Measurements from ENCODE around the gene CD27. TPM values are rescaled to one million over a fixed set of nuclear protein-coding genes. Genes with fewer than 3 reads are reported as not detected.

CD27 gene
- total RNA-seq, 1 donor from 2014 or later = not detected

DNA sequence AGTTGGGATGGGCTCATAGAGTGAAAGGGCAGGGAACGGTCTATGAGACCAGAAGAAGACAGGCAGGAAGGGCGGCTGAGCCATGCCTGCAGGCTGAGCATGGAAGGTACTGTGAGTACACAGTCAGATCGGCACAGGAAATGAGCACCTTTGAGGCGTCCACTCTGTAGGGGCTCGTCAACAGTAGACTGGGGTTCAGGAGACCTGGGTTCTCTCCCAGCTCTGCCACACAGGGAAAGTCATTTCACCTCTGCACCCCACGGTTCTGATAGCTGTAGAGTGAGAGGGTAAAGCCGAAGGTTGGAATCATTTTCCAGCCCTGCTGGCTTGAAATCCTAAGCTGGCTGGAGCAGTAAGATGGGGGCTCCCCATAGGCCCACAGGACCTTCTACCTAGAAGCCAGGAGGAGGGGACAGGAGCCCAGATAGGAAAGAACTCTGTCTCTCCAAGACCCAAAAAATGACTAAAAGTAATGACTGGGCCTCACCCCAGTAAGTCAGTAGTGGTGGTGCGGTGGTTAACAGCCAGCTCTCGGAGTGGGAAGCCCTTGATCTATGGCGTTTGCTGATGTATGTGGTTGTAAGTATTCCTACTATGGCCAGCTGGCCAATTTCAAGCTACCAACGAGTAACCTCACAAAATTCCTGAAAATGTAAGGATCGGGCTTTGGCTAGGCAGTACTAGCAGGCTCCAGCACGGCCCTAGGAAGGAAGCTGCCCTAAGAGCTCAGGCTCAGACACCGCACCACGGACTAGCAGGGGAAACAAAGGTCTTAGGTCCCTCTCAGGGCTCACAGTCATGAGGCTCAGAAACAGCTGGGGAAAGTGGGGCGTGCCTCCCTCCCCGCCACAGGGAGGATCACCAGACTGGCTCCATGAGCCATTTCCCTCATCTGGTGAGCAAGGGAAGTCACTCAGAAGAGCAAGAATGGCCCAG lies 10.3 kb upstream of the CD27 start:
- Histone ChIP-seq H3K36me3 (ENCODE audit: control insufficient read depth in 3 of 3, insufficient read depth in 3 of 3, low read length in 3 of 3) (no peaks in the 10 kb centered on the region), H3K27ac (ENCODE audit: low read depth, low read length) (no peak overlapping the region), H3K9ac (ENCODE audit: low read depth in 1 of 3, low read length in 3 of 3) (no peak overlapping the region), H3K4me1 (ENCODE audit: control insufficient read depth in 3 of 3, insufficient read depth in 3 of 3, low read length in 3 of 3) (peaks cover 11 to 16% (median 13%) of the 10 kb centered on the region in 3 donors), H3K9me3 (ENCODE audit: control insufficient read depth in 3 of 3, low read length in 3 of 3) (no peaks in the 10 kb centered on the region), H3K4me3 (ENCODE audit: low read length in 3 of 3) (no peak overlapping the region), H3K27me3 (ENCODE audit: control insufficient read depth in 3 of 3, insufficient read depth in 3 of 3, low read length in 3 of 3) (no peaks in the 10 kb centered on the region)

DNA sequence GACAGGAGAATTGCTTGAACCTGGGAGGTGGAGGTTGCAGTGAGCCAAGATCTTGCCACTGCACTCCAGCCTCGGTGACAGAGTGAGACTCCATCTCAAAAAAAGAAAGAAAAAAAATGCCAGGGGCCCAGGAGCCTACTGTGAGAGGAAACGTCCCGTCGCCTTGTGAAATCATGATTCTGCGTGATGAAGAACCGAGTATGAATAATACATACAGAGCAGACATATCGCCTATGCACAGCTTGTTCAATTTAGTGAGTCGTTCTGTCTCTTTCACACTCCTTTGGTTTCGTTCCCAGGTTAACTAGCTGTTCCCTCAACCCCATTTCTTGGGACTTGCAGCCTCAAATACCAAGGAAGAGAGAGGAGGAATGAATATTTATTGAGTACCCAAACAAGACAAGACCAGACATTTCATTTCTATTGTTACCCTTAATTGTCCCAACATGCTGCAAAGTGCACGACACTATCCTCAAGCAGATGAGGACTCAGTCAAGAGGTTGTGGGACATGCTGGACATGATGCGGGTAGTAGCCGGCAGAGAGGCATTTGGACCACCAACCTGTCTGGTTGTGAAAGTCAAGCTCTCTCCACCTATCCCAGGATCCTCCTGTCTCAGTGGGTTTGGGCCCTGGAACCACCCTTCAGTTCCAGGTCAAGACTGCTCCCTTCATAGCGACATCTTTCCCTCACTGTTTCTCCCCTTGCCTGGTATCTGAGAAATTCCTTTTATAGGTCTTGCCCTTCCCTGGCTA lies 8.6 kb upstream of the CD27 start:
- H3K4me3 ChIP-seq (ENCODE audit: low read length in 3 of 3) = no peak overlapping the region
- no peak overlapping the region for H3K9ac ChIP-seq (ENCODE audit: low read depth in 1 of 3, low read length in 3 of 3)
- H3K9me3 ChIP-seq (ENCODE audit: control insufficient read depth in 3 of 3, low read length in 3 of 3) = no peaks in the 10 kb centered on the region
- no peaks in the 10 kb centered on the region for H3K27me3 ChIP-seq (ENCODE audit: control insufficient read depth in 3 of 3, insufficient read depth in 3 of 3, low read length in 3 of 3)
- peaks cover 0 to 4% (median 1%) of the 10 kb centered on the region in 3 donors for H3K36me3 ChIP-seq (ENCODE audit: control insufficient read depth in 3 of 3, insufficient read depth in 3 of 3, low read length in 3 of 3)
- no peak overlapping the region for H3K27ac ChIP-seq (ENCODE audit: low read depth, low read length)
- H3K4me1 ChIP-seq (ENCODE audit: control insufficient read depth in 3 of 3, insufficient read depth in 3 of 3, low read length in 3 of 3) = peaks cover 0 to 3% (median under 1%) of the 10 kb centered on the region in 3 donors

GRCh38 chr12:6437586-6437985 lies 7.2 kb upstream of the CD27 start:
- peaks cover 2 to 5% (median 4%) of the 10 kb centered on the region in 3 donors for H3K36me3 ChIP-seq (ENCODE audit: control insufficient read depth in 3 of 3, insufficient read depth in 3 of 3, low read length in 3 of 3)
- no peak overlapping the region for H3K9ac ChIP-seq (ENCODE audit: low read depth in 1 of 3, low read length in 3 of 3)
- H3K27me3 ChIP-seq (ENCODE audit: control insufficient read depth in 3 of 3, insufficient read depth in 3 of 3, low read length in 3 of 3) = no peaks in the 10 kb centered on the region
- H3K9me3 ChIP-seq (ENCODE audit: control insufficient read depth in 3 of 3, low read length in 3 of 3) = no peaks in the 10 kb centered on the region
- H3K4me3 ChIP-seq (ENCODE audit: low read length in 3 of 3) = no peak overlapping the region
- H3K27ac ChIP-seq (ENCODE audit: low read depth, low read length) = no peak overlapping the region
- H3K4me1 ChIP-seq (ENCODE audit: control insufficient read depth in 3 of 3, insufficient read depth in 3 of 3, low read length in 3 of 3) = no peaks in the 10 kb centered on the region

GRCh38 chr12:6438345-6438744 lies 6.4 kb upstream of the CD27 start:
- Histone ChIP-seq H3K9me3 (ENCODE audit: control insufficient read depth in 3 of 3, low read length in 3 of 3) (no peaks in the 10 kb centered on the region), H3K4me1 (ENCODE audit: control insufficient read depth in 3 of 3, insufficient read depth in 3 of 3, low read length in 3 of 3) (no peaks in the 10 kb centered on the region), H3K27ac (ENCODE audit: low read depth, low read length) (no peak overlapping the region), H3K27me3 (ENCODE audit: control insufficient read depth in 3 of 3, insufficient read depth in 3 of 3, low read length in 3 of 3) (no peaks in the 10 kb centered on the region), H3K9ac (ENCODE audit: low read depth in 1 of 3, low read length in 3 of 3) (no peak overlapping the region), H3K4me3 (ENCODE audit: low read length in 3 of 3) (no peak overlapping the region), H3K36me3 (ENCODE audit: control insufficient read depth in 3 of 3, insufficient read depth in 3 of 3, low read length in 3 of 3) (peaks cover 5 to 12% (median 8%) of the 10 kb centered on the region in 3 donors)

DNA sequence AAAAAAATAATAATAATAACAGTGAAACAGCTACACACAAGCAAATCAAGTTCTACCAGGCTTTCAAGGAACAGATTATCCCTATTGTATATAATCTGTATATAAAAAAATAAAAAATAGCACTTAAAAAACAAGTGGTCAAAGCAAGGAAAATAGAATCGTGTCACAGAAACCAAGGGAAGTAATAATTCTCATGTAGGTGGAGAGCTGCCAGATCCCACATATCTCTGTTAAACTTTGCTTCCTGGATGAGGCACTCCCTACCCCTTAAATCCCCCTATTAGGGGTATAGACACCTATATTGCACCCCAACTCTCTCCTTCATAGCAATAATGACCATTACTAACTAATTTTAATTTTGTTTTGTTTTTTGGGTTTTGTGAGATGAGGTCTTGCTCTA lies 4.4 kb upstream of the CD27 start:
- peaks cover 12 to 18% (median 18%) of the 10 kb centered on the region in 3 donors for H3K36me3 ChIP-seq (ENCODE audit: control insufficient read depth in 3 of 3, insufficient read depth in 3 of 3, low read length in 3 of 3)
- H3K4me3 ChIP-seq (ENCODE audit: low read length in 3 of 3) = no peak overlapping the region
- H3K4me1 ChIP-seq (ENCODE audit: control insufficient read depth in 3 of 3, insufficient read depth in 3 of 3, low read length in 3 of 3) = no peaks in the 10 kb centered on the region
- no peak overlapping the region for H3K27ac ChIP-seq (ENCODE audit: low read depth, low read length)
- H3K27me3 ChIP-seq (ENCODE audit: control insufficient read depth in 3 of 3, insufficient read depth in 3 of 3, low read length in 3 of 3) = no peaks in the 10 kb centered on the region
- H3K9me3 ChIP-seq (ENCODE audit: control insufficient read depth in 3 of 3, low read length in 3 of 3) = no peaks in the 10 kb centered on the region
- no peak overlapping the region for H3K9ac ChIP-seq (ENCODE audit: low read depth in 1 of 3, low read length in 3 of 3)

DNA sequence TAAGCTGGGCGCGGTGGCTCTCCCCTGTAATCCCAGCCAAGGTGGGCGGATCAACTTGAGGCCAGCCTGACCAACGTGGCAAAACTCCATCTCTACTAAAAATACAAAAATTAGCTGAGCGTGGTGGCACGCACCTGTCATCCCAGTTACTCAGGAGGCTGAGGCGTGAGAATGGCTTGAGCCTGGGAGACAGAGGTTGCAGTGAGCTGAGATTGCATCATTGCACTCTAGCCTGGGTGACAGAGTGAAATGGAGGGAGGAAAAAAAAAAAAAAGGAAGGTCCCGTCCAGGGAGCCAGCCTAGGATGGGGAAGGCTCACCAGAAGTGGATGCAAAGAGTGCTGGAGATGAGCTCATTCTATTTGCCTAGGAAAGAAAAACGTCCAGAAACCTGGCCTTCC lies 1.9 kb upstream of the CD27 start:
- no peak overlapping the region for H3K9ac ChIP-seq (ENCODE audit: low read depth in 1 of 3, low read length in 3 of 3)
- H3K9me3 ChIP-seq (ENCODE audit: control insufficient read depth in 3 of 3, low read length in 3 of 3) = no peaks in the 10 kb centered on the region
- H3K4me3 ChIP-seq (ENCODE audit: low read length in 3 of 3) = no peak overlapping the region
- H3K27me3 ChIP-seq (ENCODE audit: control insufficient read depth in 3 of 3, insufficient read depth in 3 of 3, low read length in 3 of 3) = no peaks in the 10 kb centered on the region
- H3K27ac ChIP-seq (ENCODE audit: low read depth, low read length) = no peak overlapping the region
- no peaks in the 10 kb centered on the region for H3K4me1 ChIP-seq (ENCODE audit: control insufficient read depth in 3 of 3, insufficient read depth in 3 of 3, low read length in 3 of 3)
- H3K36me3 ChIP-seq (ENCODE audit: control insufficient read depth in 3 of 3, insufficient read depth in 3 of 3, low read length in 3 of 3) = peaks cover 20 to 28% (median 27%) of the 10 kb centered on the region in 3 donors

- Histone ChIP-seq H3K27ac (ENCODE audit: low read depth, low read length) (no peak overlapping the region), H3K36me3 (ENCODE audit: control insufficient read depth in 3 of 3, insufficient read depth in 3 of 3, low read length in 3 of 3) (peaks cover 21 to 32% (median 29%) of the 10 kb centered on the region in 3 donors), H3K4me1 (ENCODE audit: control insufficient read depth in 3 of 3, insufficient read depth in 3 of 3, low read length in 3 of 3) (no peaks in the 10 kb centered on the region), H3K9ac (ENCODE audit: low read depth in 1 of 3, low read length in 3 of 3) (no peak overlapping the region), H3K27me3 (ENCODE audit: control insufficient read depth in 3 of 3, insufficient read depth in 3 of 3, low read length in 3 of 3) (no peaks in the 10 kb centered on the region), H3K9me3 (ENCODE audit: control insufficient read depth in 3 of 3, low read length in 3 of 3) (no peaks in the 10 kb centered on the region), H3K4me3 (ENCODE audit: low read length in 3 of 3) (no peak overlapping the region)
These were observed 1.3 kb upstream of the CD27 start for GRCh38 chr12:6443361-6443983.

DNA sequence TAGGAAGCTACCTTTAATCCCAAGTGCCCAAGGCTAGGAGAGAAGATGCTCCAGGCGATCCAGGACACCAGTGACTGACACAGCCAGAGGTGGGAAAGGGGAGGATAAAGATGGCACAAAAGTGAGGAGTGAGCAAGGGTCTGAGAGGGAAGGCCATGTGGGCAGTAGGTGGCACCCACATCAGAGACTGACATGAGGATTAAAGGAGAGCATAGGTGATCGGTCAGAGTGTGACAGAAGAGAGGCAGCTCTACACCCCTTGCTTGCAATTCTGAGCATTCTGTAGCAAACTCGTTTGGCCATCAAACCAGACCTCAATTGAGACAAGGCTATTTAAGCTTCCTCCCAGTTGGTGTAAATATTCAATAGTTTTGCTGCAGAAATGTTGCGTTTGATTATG lies 724 bp upstream of the CD27 start:
- no peak overlapping the region for H3K9ac ChIP-seq (ENCODE audit: low read depth in 1 of 3, low read length in 3 of 3)
- H3K27me3 ChIP-seq (ENCODE audit: control insufficient read depth in 3 of 3, insufficient read depth in 3 of 3, low read length in 3 of 3) = no peaks in the 10 kb centered on the region
- H3K4me1 ChIP-seq (ENCODE audit: control insufficient read depth in 3 of 3, insufficient read depth in 3 of 3, low read length in 3 of 3) = no peaks in the 10 kb centered on the region
- H3K4me3 ChIP-seq (ENCODE audit: low read length in 3 of 3) = no peak overlapping the region
- peaks cover 21 to 32% (median 29%) of the 10 kb centered on the region in 3 donors for H3K36me3 ChIP-seq (ENCODE audit: control insufficient read depth in 3 of 3, insufficient read depth in 3 of 3, low read length in 3 of 3)
- H3K9me3 ChIP-seq (ENCODE audit: control insufficient read depth in 3 of 3, low read length in 3 of 3) = no peaks in the 10 kb centered on the region
- H3K27ac ChIP-seq (ENCODE audit: low read depth, low read length) = no peak overlapping the region

DNA sequence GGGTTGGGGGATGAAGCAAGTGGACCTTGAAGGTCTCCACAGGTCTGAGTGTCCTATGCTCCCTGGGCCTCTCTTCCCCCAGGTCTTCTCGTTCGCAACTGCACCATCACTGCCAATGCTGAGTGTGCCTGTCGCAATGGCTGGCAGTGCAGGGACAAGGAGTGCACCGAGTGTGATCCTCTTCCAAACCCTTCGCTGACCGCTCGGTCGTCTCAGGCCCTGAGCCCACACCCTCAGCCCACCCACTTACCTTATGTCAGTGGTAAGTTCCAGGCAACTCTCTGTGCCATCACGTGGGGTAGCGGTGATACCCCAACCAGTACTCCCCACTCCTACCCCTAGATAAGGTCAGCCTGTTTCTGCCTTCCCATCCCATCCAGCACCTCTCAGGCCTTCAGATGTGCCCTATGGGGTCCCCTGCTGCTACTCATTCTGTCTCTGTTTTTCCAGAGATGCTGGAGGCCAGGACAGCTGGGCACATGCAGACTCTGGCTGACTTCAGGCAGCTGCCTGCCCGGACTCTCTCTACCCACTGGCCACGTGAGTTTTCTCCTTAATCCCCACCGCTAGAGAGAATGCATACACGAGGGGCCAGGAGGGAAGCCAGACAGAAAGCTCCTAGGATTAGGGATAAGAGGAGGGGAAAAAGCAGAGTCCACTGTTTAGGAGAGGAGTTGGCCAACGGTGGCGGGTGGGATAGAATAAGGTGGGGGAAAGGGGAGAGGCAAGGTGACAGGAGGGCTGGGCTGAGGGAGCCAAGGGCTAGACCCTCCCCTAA lies 5.5 kb downstream of the CD27 start:
- H3K27me3 ChIP-seq (ENCODE audit: control insufficient read depth in 3 of 3, insufficient read depth in 3 of 3, low read length in 3 of 3) = no peaks in the 10 kb centered on the region
- H3K9me3 ChIP-seq (ENCODE audit: control insufficient read depth in 3 of 3, low read length in 3 of 3) = no peaks in the 10 kb centered on the region
- peak overlapping the region; percentile 94 to 99 (median 94) for H3K9ac ChIP-seq (ENCODE audit: low read depth in 1 of 3, low read length in 3 of 3)
- peaks cover 24 to 36% (median 25%) of the 10 kb centered on the region in 3 donors for H3K36me3 ChIP-seq (ENCODE audit: control insufficient read depth in 3 of 3, insufficient read depth in 3 of 3, low read length in 3 of 3)
- H3K27ac ChIP-seq (ENCODE audit: low read depth, low read length) = peak overlapping the region; percentile 96
- peaks cover 26 to 37% (median 29%) of the 10 kb centered on the region in 3 donors for H3K4me1 ChIP-seq (ENCODE audit: control insufficient read depth in 3 of 3, insufficient read depth in 3 of 3, low read length in 3 of 3)
- peak overlapping the region; percentile 90 to 99 (median 97) for H3K4me3 ChIP-seq (ENCODE audit: low read length in 3 of 3)

Data from skeletal muscle tissue (tissue), 4 donors.